ENCODE results near the gene ZCWPW1.

DNA sequence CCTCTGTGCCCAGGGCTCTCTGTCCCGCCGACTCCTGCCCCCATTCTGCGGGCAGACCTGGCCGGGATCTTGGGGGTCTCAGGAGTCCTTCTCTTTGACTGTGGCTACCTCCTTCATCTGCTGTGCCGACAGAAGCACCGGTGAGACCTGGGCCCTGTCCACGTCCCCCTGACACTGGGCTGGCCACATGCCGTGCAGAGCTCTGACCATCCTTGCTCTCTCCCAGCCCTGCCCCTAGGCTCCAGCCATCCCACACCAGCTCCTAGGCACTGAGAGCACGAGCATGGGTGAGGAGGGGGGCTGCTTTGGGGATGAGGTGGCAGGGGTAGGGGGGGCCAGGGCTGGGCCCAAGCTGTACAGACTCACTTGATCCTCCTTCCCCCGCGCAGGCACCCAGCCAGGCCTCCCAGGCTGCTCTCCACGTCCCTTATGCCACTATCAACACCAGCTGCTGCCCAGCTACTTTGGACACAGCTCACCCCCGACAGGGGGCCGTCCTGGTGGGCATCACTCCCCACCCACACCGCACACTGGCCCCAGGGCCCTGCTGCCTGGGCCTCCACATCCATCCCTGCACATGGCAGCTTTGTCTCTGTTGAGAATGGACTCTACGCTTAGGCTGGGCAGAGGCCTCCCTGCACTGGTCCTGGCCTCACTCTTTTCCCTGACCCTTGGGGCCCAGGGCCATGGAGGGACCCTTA, 75.4 kb downstream of the ZCWPW1 start:
- TF ChIP-seq, protein P1, sequence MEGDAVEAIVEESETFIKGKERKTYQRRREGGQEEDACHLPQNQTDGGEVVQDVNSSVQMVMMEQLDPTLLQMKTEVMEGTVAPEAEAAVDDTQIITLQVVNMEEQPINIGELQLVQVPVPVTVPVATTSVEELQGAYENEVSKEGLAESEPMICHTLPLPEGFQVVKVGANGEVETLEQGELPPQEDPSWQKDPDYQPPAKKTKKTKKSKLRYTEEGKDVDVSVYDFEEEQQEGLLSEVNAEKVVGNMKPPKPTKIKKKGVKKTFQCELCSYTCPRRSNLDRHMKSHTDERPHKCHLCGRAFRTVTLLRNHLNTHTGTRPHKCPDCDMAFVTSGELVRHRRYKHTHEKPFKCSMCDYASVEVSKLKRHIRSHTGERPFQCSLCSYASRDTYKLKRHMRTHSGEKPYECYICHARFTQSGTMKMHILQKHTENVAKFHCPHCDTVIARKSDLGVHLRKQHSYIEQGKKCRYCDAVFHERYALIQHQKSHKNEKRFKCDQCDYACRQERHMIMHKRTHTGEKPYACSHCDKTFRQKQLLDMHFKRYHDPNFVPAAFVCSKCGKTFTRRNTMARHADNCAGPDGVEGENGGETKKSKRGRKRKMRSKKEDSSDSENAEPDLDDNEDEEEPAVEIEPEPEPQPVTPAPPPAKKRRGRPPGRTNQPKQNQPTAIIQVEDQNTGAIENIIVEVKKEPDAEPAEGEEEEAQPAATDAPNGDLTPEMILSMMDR (IDR thresholded peaks at IDR 0.05) = no peak
- no peak for TF ChIP-seq POLR2AphosphoS5 (IDR thresholded peaks at IDR 0.05)
